Activated CD8-positive, alpha-beta memory T cell treated with anti-CD3 and anti-CD28 coated beads, Interleukin-2, amount 50 U/mL, for 24 hours (primary cell): ENCODE measurements around the gene TRERF1.

Experiments
- DNase-seq: peaks from one replicate; pipeline ENCODE4 v3.0.0-alpha.2; 2020; ENCODE audit errors: extremely low read depth

The TRERF1 gene

DNA sequence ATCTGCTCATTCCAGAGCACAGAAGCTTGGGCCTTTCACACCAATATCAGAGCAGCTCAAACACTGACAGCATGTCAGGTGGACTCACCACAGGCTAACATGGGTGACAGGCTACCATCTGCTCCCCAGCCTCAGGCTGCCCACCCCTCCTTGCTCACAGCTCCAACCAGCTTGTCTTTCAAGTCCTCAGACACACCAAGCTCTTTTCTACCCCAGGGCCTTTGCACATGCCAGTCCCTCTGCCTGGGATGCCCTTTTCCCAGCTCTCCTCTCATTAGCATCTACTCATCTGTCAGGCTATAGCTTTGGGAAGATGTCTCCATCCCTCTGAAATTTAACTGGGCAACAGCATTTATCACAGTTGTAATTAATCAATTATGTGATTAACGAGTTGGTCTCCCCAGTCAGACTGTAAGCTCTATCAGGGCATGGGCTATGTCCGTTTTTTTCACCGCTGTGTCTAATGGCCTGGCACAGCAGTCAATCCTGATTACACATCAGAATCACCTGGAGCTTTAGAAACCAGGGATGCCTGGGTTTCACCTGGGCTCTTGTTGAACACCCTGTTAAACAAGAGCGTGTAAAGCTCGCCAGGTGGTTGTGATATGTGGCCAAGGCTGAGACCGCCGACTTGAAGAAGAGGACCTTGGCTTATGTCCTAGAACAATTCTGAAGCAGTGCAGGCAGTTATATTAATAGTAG, 145.1 kb downstream of the TRERF1 start:
- no peak for DNase-seq

- DNase-seq: no peak
Measured at GRCh38 chr6:42304053-42304712, 147.5 kb downstream of the TRERF1 start.

GRCh38 chr6:42302411-42302810, 149.3 kb downstream of the TRERF1 start:
- no peak for DNase-seq

DNA sequence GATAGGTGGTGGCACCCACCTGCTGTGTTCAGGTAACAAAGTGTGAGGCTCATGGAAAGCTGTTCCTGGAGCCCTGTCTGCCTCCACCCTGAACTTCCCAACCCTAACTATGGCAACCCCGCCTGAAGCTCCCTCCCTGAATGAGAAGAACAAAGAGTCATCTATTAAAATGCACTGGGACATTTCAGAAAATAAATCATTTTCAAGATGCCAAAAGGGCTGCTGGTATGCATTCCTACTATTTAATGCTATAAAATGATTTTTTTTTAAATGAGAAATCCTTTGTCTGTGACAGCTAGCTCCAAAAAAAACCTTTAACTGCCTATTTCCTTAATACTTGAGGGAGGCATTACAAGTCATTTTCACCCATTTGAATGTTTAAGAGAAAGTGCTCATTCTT, 149.7 kb downstream of the TRERF1 start:
- DNase-seq: no peak

GRCh38 chr6:42300701-42301100, 151.0 kb downstream of the TRERF1 start:
- no peak for DNase-seq

GRCh38 chr6:42300185-42300584, 151.5 kb downstream of the TRERF1 start:
- DNase-seq: no peak

DNA sequence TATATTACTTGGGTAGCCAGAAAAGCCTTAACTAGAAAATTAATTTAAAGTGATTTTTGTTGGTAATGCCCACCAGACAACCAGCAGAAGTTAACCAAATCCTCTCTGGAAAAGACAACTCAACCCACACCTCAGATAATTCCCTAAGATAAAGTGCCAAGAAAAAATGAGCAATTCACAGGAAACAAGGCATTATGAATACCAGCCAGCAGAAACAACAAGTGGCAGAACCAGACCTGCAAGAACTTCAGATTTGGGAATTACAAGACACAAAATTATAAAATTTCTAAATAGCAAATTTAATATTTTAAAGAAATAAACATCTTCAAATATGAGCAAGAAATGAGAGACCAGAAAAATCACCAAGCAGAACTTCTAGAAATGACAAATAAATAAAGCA, 154.1 kb downstream of the TRERF1 start:
- no peak for DNase-seq

GRCh38 chr6:42296614-42297013, 155.1 kb downstream of the TRERF1 start:
- DNase-seq: no peak

DNA sequence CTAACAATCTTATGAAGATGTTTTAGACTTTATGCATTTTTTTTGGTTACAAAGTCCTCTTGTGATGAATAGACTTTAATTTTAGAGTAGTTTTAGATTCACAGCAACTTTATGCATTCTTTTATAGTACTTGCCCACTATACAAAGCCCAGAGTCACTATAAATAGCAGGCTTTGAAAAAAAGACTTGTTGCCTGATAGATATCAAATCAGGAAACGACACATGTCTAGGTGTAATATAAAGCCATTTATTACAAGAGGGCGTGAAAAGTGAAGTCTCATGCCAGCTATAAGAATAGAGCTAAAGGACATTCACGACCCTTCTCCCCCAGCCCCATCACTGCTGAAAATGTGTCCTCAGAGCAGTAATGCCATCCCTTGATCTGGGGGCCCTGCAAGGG, 156.0 kb downstream of the TRERF1 start:
- no peak for DNase-seq

GRCh38 chr6:42295181-42295580, 156.5 kb downstream of the TRERF1 start:
- DNase-seq: no peak

DNA sequence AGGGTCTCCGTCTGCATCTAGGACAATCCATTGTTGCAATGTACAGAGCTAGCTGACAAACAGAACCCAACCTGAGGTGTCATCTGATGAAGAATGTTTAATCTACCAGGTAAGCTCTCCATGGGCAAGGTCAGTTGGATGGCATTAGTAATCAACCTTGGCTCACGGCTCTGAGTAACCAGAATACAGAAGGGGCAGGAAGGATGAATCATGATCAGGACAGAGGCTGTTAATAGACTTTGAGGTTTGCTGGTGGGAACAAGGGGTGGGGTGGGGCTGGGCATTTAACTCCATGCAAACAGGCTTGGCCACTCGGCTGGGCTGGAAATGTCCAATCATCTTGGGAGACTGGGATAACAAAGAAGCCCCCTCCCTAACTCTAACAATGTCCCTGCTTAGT, 157.0 kb downstream of the TRERF1 start:
- DNase-seq: no peak

- no peak for DNase-seq
Measured at GRCh38 chr6:42293386-42293977, 158.2 kb downstream of the TRERF1 start.

DNA sequence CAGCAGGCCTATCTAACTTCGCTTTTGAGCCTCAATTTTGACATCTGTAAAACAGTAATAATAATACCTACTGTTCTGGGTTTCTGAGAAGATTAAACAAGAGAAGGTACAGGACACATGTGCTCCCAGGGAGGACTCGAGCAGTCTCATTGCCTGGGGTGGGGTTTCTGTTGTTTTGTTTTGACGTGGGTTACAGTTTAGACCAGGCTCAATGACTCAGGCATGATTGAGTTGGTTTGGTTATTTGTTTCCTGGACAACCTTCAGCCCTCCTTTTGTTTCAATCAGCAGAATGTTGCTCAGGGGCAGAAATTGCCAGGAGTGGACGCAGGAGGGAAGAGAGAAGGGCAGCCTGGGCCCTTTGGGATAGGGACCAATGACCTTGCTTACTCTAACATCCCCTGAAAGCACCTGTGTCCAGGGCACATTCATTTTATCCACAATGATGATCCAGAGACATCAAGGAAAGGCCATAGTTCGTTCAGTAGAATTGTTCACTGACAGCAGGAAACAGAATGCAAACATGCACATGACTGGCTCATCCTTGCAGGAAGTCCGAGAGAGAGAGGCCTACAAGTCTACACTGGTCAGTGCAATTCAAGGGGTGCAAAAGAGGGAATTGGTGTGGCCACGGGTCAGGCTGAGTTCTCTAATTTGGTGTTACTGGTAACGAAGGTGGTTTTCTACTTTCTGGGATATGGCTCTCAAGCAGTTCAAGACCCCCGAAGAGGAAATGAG, 159.6 kb downstream of the TRERF1 start:
- no peak for DNase-seq

DNA sequence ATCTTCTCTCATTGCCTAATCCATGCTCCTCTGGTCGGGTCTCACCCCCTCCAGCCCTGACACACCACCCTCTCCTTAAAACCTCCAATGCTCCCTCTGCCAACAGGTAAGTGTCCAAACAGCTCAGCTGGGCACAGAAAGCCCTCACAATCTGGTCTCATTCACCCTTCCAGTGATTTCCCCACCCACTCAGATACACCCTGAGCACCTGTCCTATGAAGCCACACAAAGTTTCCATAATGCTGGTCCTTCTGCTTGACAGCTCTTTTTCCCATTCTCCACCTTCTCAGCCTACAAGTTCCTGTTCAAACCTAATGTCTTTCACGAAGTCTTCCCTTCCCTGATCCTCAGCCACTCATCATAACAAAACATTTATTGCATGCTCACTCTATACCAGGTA, 164.0 kb downstream of the TRERF1 start:
- no peak for DNase-seq

- DNase-seq: no peak
Measured at GRCh38 chr6:42281570-42281969, 170.2 kb downstream of the TRERF1 start.

DNA sequence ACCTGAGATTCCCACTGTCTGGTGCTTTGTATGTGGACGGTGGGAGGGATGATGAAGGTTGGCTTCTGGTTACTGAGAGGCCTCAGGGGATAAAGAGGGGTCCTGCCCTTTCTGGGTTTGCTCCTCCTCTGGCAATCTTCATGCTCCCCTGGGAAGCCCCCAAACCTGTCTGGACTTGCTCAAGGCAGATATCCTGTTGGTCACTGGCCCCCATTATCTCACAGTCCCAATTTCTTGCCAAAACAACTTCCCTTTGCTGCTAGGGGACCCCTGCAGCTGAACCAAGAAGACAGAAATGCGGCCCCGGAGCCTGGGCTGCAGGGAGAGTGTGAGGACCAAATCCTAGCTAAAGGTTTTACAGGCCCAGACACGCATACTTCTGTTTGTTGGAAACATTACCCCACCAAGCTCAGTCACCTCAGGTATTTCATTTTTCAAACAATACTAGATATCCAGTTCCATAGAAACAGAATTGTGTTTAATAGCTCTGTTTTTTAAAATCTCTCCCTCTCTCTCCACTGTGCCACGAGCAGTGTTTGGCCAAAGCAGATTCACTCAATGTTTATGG, 170.7 kb downstream of the TRERF1 start:
- DNase-seq: no peak

- no peak for DNase-seq
Measured at GRCh38 chr6:42279966-42280629, 171.6 kb downstream of the TRERF1 start.

GRCh38 chr6:42279144-42279781, 172.5 kb downstream of the TRERF1 start:
- no peak for DNase-seq

GRCh38 chr6:42278131-42278853, 173.4 kb downstream of the TRERF1 start:
- DNase-seq: no peak
